ENCODE data around the gene KRT84.

KRT84 gene

GRCh38 chr12:52381206-52381605 is 4.2 kb downstream of the KRT84 start:
- no peak for TF ChIP-seq REST (IDR thresholded peaks at IDR 0.05; ENCODE audit: insufficient read depth in 1 of 2, low read depth in 2 of 2, low read length in 2 of 2)
- no peak for TF ChIP-seq FOXP2 (optimal IDR thresholded peaks at IDR 0.05; ENCODE audit: borderline replicate concordance, extremely low read depth, extremely low read length, insufficient read depth)
- no peak for TF ChIP-seq TAF1 (IDR thresholded peaks at IDR 0.05; ENCODE audit: borderline replicate concordance, insufficient read depth, low read length)
- no peak for TF ChIP-seq SIN3A (IDR thresholded peaks at IDR 0.05; ENCODE audit: borderline replicate concordance, insufficient read depth, low read length)

DNA sequence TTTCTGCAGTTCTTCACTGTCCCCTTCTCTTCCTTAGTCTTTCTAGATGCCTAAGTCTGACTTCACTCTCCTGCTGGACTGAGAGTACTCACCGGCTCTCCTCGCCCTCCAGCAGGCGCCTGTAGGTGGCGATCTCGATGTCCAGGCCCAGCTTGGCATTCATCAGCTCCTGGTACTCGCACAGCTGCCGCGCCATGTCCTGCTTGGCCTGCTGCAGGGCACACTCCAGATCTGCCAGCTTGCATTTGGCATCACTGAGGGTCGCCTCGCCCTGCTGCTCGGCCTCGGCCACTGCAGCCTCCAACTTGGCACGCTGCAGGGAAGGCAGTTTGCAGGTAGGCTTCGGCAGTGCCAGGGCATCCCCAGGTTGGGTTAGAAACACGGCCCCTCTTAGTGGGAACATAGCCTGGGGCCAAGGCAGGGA is 5.2 kb downstream of the KRT84 start:
- no peak for TF ChIP-seq SIN3A (IDR thresholded peaks at IDR 0.05; ENCODE audit: borderline replicate concordance, insufficient read depth, low read length)
- no peak for TF ChIP-seq FOXP2 (optimal IDR thresholded peaks at IDR 0.05; ENCODE audit: borderline replicate concordance, extremely low read depth, extremely low read length, insufficient read depth)
- no peak for TF ChIP-seq TAF1 (IDR thresholded peaks at IDR 0.05; ENCODE audit: borderline replicate concordance, insufficient read depth, low read length)
- no peak for TF ChIP-seq REST (IDR thresholded peaks at IDR 0.05; ENCODE audit: insufficient read depth in 1 of 2, low read depth in 2 of 2, low read length in 2 of 2)
- TF ChIP-seq POLR2AphosphoS5 (IDR thresholded peaks at IDR 0.05; ENCODE audit: low read depth, low read length) = no peak

DNA sequence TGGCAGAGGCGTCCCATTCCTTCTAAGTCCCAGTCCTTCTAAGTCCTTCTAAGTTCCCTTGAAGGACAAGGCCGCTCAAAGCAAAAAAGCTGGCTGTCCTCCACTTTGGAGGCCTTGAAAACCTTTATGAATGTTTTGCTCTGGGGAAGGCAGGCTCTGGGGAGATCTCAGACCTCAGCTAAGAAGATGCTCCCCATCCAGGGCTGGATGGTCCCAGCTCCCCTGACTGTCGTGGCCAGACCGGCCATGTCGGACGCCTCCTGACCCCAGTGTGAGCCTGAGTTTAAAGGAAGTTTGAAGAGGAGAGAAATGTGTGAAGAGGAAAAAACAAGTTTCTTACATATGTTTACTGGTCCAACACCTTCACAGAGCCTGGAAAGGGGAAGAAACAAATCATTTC is 5.9 kb downstream of the KRT84 start:
- no peak for TF ChIP-seq REST (IDR thresholded peaks at IDR 0.05; ENCODE audit: insufficient read depth in 1 of 2, low read depth in 2 of 2, low read length in 2 of 2)
- TF ChIP-seq TAF1 (IDR thresholded peaks at IDR 0.05; ENCODE audit: borderline replicate concordance, insufficient read depth, low read length) = no peak
- no peak for TF ChIP-seq POLR2AphosphoS5 (IDR thresholded peaks at IDR 0.05; ENCODE audit: low read depth, low read length)
- no peak for TF ChIP-seq SIN3A (IDR thresholded peaks at IDR 0.05; ENCODE audit: borderline replicate concordance, insufficient read depth, low read length)
- no peak for TF ChIP-seq FOXP2 (optimal IDR thresholded peaks at IDR 0.05; ENCODE audit: borderline replicate concordance, extremely low read depth, extremely low read length, insufficient read depth)

DNA sequence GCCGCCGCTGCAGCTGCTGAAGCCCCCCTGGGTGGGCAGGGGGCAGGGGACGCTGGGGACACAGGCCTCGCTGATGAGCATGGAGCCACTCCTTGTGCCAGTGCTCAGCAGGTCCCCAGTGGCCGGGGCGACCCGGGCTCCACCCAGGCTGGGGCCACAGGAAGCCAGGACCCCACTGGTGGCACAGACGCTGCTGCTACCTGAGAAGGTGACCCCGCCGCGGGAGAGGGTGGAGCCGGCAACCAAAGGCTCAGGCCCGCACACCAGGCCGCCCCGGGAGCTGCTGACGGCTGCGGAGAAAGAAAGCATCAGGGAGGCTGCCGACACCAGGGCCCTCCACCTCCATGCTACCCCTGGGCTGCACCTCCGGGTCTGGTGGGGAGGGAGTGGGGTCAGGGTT is 7.4 kb downstream of the KRT84 start:
- TF ChIP-seq POLR2AphosphoS5 (IDR thresholded peaks at IDR 0.05; ENCODE audit: low read depth, low read length) = no peak
- TF ChIP-seq TAF1 (IDR thresholded peaks at IDR 0.05; ENCODE audit: borderline replicate concordance, insufficient read depth, low read length) = no peak
- TF ChIP-seq REST (IDR thresholded peaks at IDR 0.05; ENCODE audit: insufficient read depth in 1 of 2, low read depth in 2 of 2, low read length in 2 of 2) = no peak
- no peak for TF ChIP-seq FOXP2 (optimal IDR thresholded peaks at IDR 0.05; ENCODE audit: borderline replicate concordance, extremely low read depth, extremely low read length, insufficient read depth)
- TF ChIP-seq SIN3A (IDR thresholded peaks at IDR 0.05; ENCODE audit: borderline replicate concordance, insufficient read depth, low read length) = no peak

GRCh38 chr12:52377266-52377665 is 8.2 kb downstream of the KRT84 start:
- TF ChIP-seq TAF1 (IDR thresholded peaks at IDR 0.05; ENCODE audit: borderline replicate concordance, insufficient read depth, low read length) = no peak
- TF ChIP-seq SIN3A (IDR thresholded peaks at IDR 0.05; ENCODE audit: borderline replicate concordance, insufficient read depth, low read length) = no peak
- no peak for TF ChIP-seq POLR2AphosphoS5 (IDR thresholded peaks at IDR 0.05; ENCODE audit: low read depth, low read length)
- no peak for TF ChIP-seq FOXP2 (optimal IDR thresholded peaks at IDR 0.05; ENCODE audit: borderline replicate concordance, extremely low read depth, extremely low read length, insufficient read depth)
- no peak for TF ChIP-seq REST (IDR thresholded peaks at IDR 0.05; ENCODE audit: insufficient read depth in 1 of 2, low read depth in 2 of 2, low read length in 2 of 2)

Data from PFSK-1 (cell line).